ENCODE measurements around the gene FAM111A.

Gene FAM111A

GRCh38 chr11:59193587-59194130 is 51.0 kb downstream of the FAM111A start:
- Histone ChIP-seq H3K27ac (no peak overlapping the region), H3K27me3 (peaks cover 17% of the 10 kb centered on the region), H3K9me3 (no peaks in the 10 kb centered on the region), H3K4me3 (ENCODE audit: low read depth in 1 of 2, low read length in 1 of 2) (no peak overlapping the region), H3K4me1 (ENCODE audit: control insufficient read depth in 1 of 2, insufficient read depth in 1 of 2, low read depth in 1 of 2, low read length in 1 of 2) (no peaks in the 10 kb centered on the region), H3K36me3 (peaks cover 93% of the 10 kb centered on the region)
- no peak for TF ChIP-seq CTCF (IDR thresholded peaks at IDR 0.05)

- H3K27me3 ChIP-seq: peaks cover 29% of the 10 kb centered on the region
- TF ChIP-seq CTCF (IDR thresholded peaks at IDR 0.05): no peak
- no peaks in the 10 kb centered on the region for H3K9me3 ChIP-seq
- H3K27ac ChIP-seq: no peak overlapping the region
- H3K4me1 ChIP-seq (ENCODE audit: control insufficient read depth in 1 of 2, insufficient read depth in 1 of 2, low read depth in 1 of 2, low read length in 1 of 2): no peaks in the 10 kb centered on the region
- H3K4me3 ChIP-seq (ENCODE audit: low read depth in 1 of 2, low read length in 1 of 2): no peak overlapping the region
- H3K36me3 ChIP-seq: peaks cover 85% of the 10 kb centered on the region
These were observed 52.9 kb downstream of the FAM111A start for GRCh38 chr11:59195586-59195985.

- Histone ChIP-seq H3K27me3 (peaks cover 33% of the 10 kb centered on the region), H3K36me3 (peaks cover 85% of the 10 kb centered on the region), H3K27ac (no peak overlapping the region), H3K9me3 (no peaks in the 10 kb centered on the region), H3K4me3 (ENCODE audit: low read depth in 1 of 2, low read length in 1 of 2) (no peak overlapping the region), H3K4me1 (ENCODE audit: control insufficient read depth in 1 of 2, insufficient read depth in 1 of 2, low read depth in 1 of 2, low read length in 1 of 2) (no peaks in the 10 kb centered on the region)
- no peak for TF ChIP-seq CTCF (IDR thresholded peaks at IDR 0.05)
These were observed 54.1 kb downstream of the FAM111A start for GRCh38 chr11:59196777-59197176.

- H3K36me3 ChIP-seq: peaks cover 85% of the 10 kb centered on the region
- H3K4me1 ChIP-seq (ENCODE audit: control insufficient read depth in 1 of 2, insufficient read depth in 1 of 2, low read depth in 1 of 2, low read length in 1 of 2): no peaks in the 10 kb centered on the region
- no peak overlapping the region for H3K27ac ChIP-seq
- H3K27me3 ChIP-seq: peaks cover 33% of the 10 kb centered on the region
- H3K4me3 ChIP-seq (ENCODE audit: low read depth in 1 of 2, low read length in 1 of 2): no peak overlapping the region
- H3K9me3 ChIP-seq: no peaks in the 10 kb centered on the region
- no peak for TF ChIP-seq CTCF (IDR thresholded peaks at IDR 0.05)
These were observed 55.3 kb downstream of the FAM111A start for GRCh38 chr11:59197991-59198390.

- H3K4me3 ChIP-seq (ENCODE audit: low read depth in 1 of 2, low read length in 1 of 2): no peak overlapping the region
- H3K4me1 ChIP-seq (ENCODE audit: control insufficient read depth in 1 of 2, insufficient read depth in 1 of 2, low read depth in 1 of 2, low read length in 1 of 2): no peaks in the 10 kb centered on the region
- H3K27me3 ChIP-seq: peaks cover 33% of the 10 kb centered on the region
- H3K9me3 ChIP-seq: no peaks in the 10 kb centered on the region
- TF ChIP-seq CTCF (IDR thresholded peaks at IDR 0.05): no peak
- no peak overlapping the region for H3K27ac ChIP-seq
- peaks cover 85% of the 10 kb centered on the region for H3K36me3 ChIP-seq
These were observed 56.1 kb downstream of the FAM111A start for GRCh38 chr11:59198726-59199125.

All from neutrophil (primary cell).